Measurements from ENCODE around the gene KLK14.

Gene KLK14

DNA sequence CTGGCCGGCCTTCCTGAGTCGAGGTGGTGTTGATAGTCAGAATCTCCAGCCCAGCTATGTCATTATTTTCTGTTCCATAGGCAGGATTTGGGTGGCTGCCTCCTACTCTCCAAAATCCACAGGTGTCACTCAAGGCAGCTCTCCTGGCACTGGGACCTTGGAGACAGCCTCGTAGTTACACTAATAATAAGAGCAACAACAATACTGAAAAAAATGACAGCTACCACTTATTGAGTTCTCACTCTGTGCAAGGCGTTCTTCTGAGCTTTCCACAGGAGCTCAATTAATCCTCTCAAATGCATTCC is 35.7 kb downstream of the KLK14 start:
- TF ChIP-seq, protein P1, sequence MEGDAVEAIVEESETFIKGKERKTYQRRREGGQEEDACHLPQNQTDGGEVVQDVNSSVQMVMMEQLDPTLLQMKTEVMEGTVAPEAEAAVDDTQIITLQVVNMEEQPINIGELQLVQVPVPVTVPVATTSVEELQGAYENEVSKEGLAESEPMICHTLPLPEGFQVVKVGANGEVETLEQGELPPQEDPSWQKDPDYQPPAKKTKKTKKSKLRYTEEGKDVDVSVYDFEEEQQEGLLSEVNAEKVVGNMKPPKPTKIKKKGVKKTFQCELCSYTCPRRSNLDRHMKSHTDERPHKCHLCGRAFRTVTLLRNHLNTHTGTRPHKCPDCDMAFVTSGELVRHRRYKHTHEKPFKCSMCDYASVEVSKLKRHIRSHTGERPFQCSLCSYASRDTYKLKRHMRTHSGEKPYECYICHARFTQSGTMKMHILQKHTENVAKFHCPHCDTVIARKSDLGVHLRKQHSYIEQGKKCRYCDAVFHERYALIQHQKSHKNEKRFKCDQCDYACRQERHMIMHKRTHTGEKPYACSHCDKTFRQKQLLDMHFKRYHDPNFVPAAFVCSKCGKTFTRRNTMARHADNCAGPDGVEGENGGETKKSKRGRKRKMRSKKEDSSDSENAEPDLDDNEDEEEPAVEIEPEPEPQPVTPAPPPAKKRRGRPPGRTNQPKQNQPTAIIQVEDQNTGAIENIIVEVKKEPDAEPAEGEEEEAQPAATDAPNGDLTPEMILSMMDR (IDR thresholded peaks at IDR 0.05; ENCODE audit: extremely low read depth, insufficient read depth, missing control alignments): no peak
- no peak for DNase-seq (ENCODE audit: low spot score)
- in situ Hi-C loops (cut with MboI; ENCODE audit: low pct_unique_long_range_greater_than_20kb, low sequenced_read_pairs, unreplicated experiment): no loop called here

DNA sequence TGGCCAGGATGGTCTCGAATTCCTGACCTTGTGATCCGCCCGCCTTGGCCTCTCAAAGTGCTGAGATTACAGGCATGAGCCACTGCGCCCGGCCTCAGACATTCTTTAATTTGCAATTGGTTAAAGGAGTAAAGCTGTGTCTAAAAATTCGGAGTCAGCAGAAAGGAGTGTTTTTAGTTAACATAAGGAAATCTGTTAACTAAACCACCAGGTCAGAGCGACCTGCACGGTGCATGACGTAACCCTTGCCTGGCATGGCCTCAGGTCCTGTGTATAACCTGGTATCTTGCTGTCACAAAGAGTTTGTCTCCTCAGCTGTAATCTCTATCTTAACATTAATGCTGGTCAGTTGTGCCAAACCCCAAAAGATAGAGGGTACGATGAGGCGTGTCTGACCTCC is 38.4 kb downstream of the KLK14 start:
- in situ Hi-C loops (cut with MboI; ENCODE audit: low pct_unique_long_range_greater_than_20kb, low sequenced_read_pairs, unreplicated experiment): no loop called here
- DNase-seq (ENCODE audit: low spot score): no peak
- TF ChIP-seq, protein P1 (IDR thresholded peaks at IDR 0.05; ENCODE audit: extremely low read depth, insufficient read depth, missing control alignments): no peak

DNA sequence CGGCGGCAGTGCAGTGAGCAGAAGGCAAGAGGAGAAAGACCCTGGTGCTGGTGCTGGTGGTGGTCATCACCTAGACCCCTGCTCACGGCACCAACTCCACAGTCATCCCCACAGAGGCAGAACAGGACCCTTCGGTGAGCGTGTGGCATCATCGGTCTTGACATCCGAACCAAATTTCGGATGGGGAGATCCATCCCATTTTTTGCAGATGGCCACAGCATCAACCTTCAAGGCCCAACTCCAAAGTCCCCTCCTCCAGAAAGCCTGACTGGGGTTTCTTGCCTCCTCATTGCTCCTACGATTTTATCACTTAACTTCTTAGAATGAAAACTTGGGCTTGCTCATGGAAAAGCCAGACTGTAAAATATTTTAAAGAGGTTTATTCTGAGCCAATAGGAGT is 39.2 kb downstream of the KLK14 start:
- DNase-seq (ENCODE audit: low spot score): no peak
- TF ChIP-seq, protein P1 (IDR thresholded peaks at IDR 0.05; ENCODE audit: extremely low read depth, insufficient read depth, missing control alignments): no peak
- in situ Hi-C loops (cut with MboI; ENCODE audit: low pct_unique_long_range_greater_than_20kb, low sequenced_read_pairs, unreplicated experiment): no loop called here

- in situ Hi-C loops (cut with MboI; ENCODE audit: low pct_unique_long_range_greater_than_20kb, low sequenced_read_pairs, unreplicated experiment): no loop called here
- TF ChIP-seq, protein P1 (IDR thresholded peaks at IDR 0.05; ENCODE audit: extremely low read depth, insufficient read depth, missing control alignments): no peak
- no peak for DNase-seq (ENCODE audit: low spot score)
These were observed 42.5 kb downstream of the KLK14 start for GRCh38 chr19:51040151-51040550.

GRCh38 chr19:51036519-51036918 is 46.2 kb downstream of the KLK14 start:
- TF ChIP-seq, protein P1 (IDR thresholded peaks at IDR 0.05; ENCODE audit: extremely low read depth, insufficient read depth, missing control alignments): no peak
- DNase-seq (ENCODE audit: low spot score): no peak
- in situ Hi-C loops (cut with MboI; ENCODE audit: low pct_unique_long_range_greater_than_20kb, low sequenced_read_pairs, unreplicated experiment): no loop called here

- in situ Hi-C loops (cut with MboI; ENCODE audit: low pct_unique_long_range_greater_than_20kb, low sequenced_read_pairs, unreplicated experiment): no loop called here
- no peak for DNase-seq (ENCODE audit: low spot score)
- TF ChIP-seq, protein P1 (IDR thresholded peaks at IDR 0.05; ENCODE audit: extremely low read depth, insufficient read depth, missing control alignments): no peak
These were observed 48.0 kb downstream of the KLK14 start, which contains the start of gene KLK12 for GRCh38 chr19:51034704-51035103. TSS of gene KLK12 (minus strand) at chr19:51035002. CDS start at chr19:51034621, 381 bp downstream.

GRCh38 chr19:51031880-51032225 is 50.8 kb downstream of the KLK14 start:
- in situ Hi-C loops (cut with MboI; ENCODE audit: low pct_unique_long_range_greater_than_20kb, low sequenced_read_pairs, unreplicated experiment): no loop called here
- DNase-seq (ENCODE audit: low spot score): no peak
- TF ChIP-seq, protein P1 (IDR thresholded peaks at IDR 0.05; ENCODE audit: extremely low read depth, insufficient read depth, missing control alignments): no peak

Measured in GM13977 (cell line).